Stimulated activated CD8-positive, alpha-beta memory T cell treated with anti-CD3 and anti-CD28 coated beads, Interleukin-4, amount 100 ng/mL, for 4 hours (primary cell): ENCODE results near the gene CHD6.
A peak's percentile ranks its signal among the peaks of the same experiment; 100 is the strongest.

Experiments used
- DNase-seq, 2 donors: peaks; one replicate each; pipeline ENCODE4 v3.0.0-alpha.2; 2020; ENCODE audit warnings: low read depth in 2 of 2, low spot score in 1 of 2

The CHD6 gene

DNA sequence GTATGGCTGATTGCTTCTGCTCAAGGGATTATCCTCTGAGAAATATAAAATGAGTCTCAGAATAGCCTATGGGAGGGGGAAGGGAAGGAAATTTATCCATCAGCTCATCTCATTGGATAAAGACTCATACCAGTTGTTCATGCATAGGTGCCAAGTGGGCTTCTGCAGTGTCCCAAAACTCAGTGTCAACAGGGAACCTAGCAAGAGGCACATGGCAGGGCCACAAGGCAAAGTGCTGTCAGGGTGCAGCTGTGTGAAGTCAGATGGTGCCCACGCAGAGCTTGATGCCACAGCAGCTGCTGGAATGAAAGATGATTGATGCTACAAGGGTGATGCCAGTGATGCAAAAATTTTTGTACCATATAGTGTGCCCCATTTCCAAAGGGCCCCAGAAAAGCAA is 3.2 kb upstream of the CHD6 start:
- no peak for DNase-seq

DNA sequence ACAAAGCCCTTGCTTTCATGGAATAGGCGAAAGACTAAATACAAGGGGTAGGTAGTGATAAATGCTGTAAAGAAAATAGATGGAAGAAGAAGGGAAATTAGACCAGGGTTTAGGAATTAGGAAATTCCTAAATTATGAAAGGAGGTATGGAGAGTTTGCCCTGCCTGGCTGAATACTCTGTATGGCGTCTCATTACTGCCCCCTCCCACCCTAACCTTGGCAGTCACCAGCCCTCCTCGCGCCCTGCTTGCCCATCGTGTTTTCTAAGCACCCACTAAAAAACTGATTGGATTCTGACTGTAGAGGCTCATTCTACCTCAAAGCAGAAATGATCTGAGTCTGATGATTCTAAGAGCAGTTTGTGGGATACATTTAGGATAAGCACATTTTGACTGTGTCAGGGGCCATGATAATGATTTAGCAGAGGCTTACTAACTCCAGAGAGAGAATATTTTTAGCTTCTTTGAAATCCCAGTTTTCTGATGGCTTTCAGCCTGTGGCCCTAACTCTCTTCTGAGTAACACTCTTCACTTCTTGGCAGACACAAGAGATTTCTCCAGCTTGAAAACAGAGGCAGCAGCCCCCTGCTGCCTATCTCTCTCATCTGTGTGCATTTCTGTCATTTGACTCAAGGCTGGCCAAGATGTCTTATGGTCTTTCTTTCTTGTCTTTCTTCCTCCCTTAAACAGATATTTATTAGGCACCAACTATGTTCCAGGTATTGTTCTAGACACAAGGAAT is 1.4 kb upstream of the CHD6 start:
- no peak for DNase-seq

GRCh38 chr20:41618807-41619311 is 682 bp upstream of the CHD6 start:
- DNase-seq: no peak

DNA sequence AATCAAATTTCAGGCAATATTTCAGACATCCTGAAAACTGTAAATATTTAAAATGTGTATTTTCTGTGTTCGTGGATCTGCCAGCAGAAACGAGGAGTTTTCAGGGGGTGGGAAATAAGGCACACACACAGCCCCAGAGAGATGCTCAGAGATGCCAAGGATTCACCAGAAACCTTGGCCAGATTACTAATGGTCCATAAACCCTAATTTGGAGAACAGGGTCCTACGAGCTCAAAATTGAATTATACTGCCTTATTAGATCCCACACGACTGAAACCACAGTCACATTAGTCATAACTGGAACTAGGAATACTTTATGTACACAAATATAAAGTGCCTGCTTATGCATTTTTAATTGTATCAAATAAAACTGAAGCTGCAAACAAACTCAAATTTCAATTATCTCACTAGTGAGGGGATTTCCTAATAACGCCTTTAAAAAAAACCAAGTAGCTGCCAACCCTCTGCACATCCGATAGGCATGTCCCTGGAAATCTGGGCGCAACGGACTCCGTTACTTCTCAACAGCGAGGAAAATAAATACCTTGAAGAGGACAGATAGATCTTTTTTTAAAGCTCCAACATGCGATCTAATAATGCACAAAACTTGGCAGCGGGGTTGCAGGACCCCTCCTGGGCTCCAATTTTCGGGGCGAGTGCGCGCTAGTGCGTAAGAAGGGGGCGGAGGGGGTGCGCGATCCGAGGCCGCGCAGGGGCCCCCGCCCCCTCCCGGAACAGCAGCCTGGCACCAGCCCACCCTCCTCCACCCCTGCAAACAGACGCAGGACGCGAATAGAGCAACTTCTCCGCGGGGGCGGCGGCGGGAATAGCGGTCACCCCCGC is 897 bp downstream of the CHD6 start:
- DNase-seq: peak in 1 of 2 donors; percentile 27

- no peak for DNase-seq
Observed at GRCh38 chr20:41616228-41616627, 1.9 kb downstream of the CHD6 start.

GRCh38 chr20:41615676-41616075 is 2.5 kb downstream of the CHD6 start:
- no peak for DNase-seq

GRCh38 chr20:41615110-41615509 is 3.1 kb downstream of the CHD6 start:
- no peak for DNase-seq

GRCh38 chr20:41613321-41613720 is 4.9 kb downstream of the CHD6 start:
- no peak for DNase-seq

DNA sequence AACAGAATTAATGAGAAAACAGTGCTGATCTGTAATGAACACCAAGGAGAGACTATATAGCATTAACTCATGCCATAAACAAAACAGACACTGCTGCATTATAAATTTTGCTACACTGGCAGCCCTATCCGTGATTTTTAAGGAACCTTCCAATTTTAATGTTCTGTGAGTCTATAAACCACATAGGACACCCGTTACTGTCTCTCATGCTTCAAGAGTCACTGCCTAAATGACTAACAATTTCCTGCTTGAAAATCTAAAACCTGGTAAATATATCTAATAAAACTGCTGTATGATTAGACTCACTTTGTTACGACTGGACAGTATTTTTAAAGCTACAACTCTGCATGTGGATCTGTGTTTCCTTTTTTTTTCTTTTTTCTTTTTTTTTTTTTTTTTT is 8.7 kb downstream of the CHD6 start:
- DNase-seq: no peak

GRCh38 chr20:41608606-41609005 is 9.6 kb downstream of the CHD6 start:
- no peak for DNase-seq

DNA sequence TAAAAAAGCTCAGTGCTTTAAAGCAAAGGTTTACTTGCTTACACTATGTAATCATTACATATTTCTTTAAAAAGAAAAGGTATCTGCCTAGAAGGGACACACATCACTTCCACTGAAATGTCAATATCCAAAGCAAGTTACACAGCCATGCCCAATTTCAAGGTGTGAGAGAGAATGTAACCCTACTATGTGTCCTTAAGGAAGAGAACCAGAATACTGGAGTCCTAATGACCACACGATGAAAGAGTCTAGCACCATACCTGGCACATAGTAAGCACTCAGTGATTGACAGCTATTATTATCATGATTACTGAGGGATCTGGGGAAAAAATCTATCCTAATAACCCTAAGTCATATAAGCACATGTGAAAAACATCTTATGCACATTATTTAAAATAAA is 10.4 kb downstream of the CHD6 start:
- no peak for DNase-seq

DNA sequence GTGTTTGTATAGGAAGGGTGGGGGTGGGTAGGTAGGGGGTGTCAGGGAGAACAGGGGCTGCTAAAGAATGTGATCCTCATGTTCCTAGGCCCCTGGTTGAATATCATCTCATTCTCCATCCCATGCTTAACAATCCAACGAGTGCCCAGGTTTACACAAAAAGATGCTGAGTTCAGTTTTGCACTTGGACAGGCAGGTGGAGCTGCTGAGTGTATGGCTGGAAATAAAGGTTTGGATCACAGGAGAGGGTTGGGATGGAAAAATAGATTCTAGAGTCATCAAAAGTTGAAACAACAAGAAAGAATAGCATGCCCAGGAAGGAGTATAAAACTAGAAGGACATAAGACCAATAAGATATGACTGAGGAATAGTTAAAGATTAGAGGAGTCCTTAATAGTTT is 14.2 kb downstream of the CHD6 start:
- no peak for DNase-seq

DNA sequence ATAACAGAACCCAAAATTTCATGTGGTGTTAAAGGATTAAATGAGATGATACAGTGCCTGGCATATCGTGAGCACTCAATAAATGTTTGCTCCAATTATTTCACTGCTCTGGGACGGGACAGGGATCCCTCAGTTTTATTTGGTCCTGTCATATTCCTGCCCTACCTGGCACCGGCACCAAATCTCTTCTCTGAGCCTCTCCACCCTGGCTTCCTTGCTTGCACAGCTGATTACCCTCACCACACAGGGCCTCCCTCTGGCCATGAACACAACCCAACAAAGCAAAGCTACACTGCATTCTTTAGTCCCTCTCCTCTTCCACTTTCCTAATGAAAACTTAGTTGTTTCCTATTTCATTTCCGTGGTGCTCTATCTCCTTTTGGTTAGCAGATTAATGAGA is 16.4 kb downstream of the CHD6 start:
- no peak for DNase-seq

DNA sequence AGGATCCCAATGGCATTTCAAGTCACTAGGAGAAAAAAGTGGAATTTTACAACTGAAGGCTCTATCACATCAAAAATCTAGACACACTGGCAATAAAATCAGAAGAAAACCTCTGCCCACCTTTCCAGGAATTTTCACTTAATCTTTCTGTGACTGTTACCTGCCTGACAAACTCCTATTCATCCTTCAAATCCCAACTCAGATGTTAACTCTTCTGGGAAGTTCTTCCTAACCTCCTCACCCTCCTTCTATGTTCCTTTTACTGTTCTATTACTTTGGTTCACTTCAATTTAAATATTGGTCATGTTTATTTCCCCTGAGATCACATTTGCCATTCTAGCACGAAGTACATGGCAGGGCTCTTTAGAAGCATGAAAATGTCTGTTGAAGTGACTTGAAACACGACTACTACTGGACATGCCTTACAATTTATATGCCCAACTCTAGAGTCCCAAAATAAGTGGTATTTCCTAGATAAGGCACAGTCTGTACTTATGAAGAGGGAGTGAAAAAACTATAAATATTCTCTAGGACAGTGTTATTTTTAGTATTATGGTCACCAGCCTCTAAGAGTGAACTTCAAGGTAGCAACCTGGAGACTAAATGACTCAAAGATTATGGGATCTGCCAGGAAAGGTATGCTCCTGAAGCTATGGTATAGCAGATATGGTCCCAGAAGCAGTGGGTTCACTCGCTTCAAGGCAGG is 17.1 kb downstream of the CHD6 start:
- DNase-seq: no peak

- DNase-seq: no peak
Observed at GRCh38 chr20:41599699-41600104, 18.5 kb downstream of the CHD6 start.

DNA sequence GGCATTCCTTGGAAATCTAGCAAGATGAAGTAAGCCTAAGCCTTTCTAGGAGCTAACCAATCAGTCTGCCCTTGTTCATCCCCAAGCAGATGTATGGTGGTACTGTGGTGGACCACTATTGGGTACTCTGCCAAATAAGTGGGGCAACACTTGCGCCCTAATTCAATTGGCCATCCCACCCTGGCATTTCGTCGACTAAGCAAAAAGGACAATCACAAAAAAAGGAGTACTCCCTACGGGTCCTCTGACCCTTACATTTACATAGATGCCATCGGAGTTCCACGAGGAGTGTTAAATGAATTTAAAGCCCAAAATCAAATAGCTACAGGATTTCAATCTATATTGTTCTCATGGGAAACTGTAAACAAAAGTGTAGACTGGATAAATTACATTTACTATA is 19.5 kb downstream of the CHD6 start:
- DNase-seq: no peak

- DNase-seq: no peak
Observed at GRCh38 chr20:41594514-41595322, 23.5 kb downstream of the CHD6 start.

DNA sequence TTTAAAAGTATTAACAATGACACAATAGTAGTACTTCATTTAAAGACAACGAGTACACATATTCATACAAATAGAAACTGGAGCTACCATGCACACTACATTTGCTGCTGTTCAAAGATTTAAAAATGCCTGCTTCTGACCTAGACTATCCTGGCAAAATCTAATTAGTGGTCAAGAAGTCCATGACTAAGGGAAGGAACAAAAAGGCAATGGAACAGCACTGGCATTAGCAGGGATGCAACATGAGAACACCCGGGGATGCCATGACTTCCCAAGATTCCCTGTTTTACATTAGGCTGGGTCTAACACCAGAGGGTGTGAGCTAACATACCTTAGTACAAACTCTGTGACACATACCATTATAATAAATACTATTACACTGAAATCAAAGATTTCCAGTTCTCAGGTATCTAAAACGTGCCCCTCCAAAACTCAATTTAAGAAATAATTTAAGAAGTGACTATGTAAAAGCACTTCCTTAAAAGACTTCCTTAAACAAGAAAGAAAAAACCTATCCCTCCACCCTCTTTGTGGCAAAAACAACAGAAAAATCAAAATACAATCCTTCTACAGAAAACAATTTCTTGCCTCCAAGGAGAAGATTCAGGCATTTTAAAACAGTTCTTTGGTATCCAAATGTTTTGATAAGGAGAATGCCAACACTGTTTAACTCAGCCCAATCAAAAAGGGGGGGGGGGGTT is 25.5 kb downstream of the CHD6 start:
- no peak for DNase-seq

GRCh38 chr20:41587956-41588355 is 30.2 kb downstream of the CHD6 start:
- DNase-seq: no peak

- DNase-seq: no peak
Observed at GRCh38 chr20:41587523-41587922, 30.7 kb downstream of the CHD6 start.
